ENCODE data around the gene CCER1.

Gene CCER1

GRCh38 chr12:90999966-91000365 is 45.0 kb upstream of the CCER1 start:
- no peak overlapping the region for H3K4me3 ChIP-seq (ENCODE audit: low read length, poor library complexity, severe bottlenecking)
- no peaks in the 10 kb centered on the region for H3K79me2 ChIP-seq (ENCODE audit: insufficient read depth, low read length)
- no peaks in the 10 kb centered on the region for H4K20me1 ChIP-seq (ENCODE audit: insufficient read depth, low read length, poor library complexity, severe bottlenecking)
- H3K4me1 ChIP-seq (ENCODE audit: insufficient read depth, low read length, poor library complexity, severe bottlenecking): no peaks in the 10 kb centered on the region
- no peaks in the 10 kb centered on the region for H3K9me2 ChIP-seq (replicated peaks; ENCODE audit: low read depth, low read length)
- no peak overlapping the region for H3K4me2 ChIP-seq (ENCODE audit: low read depth, low read length, poor library complexity, severe bottlenecking)
- no peaks in the 10 kb centered on the region for H3K36me3 ChIP-seq (ENCODE audit: insufficient read depth, low read length)
- H3K9ac ChIP-seq (ENCODE audit: low read depth, low read length, poor library complexity, severe bottlenecking): no peak overlapping the region
- no peaks in the 10 kb centered on the region for H3F3A ChIP-seq (ENCODE audit: low read depth)
- no peaks in the 10 kb centered on the region for H3K27me3 ChIP-seq (ENCODE audit: insufficient read depth, low read length, poor library complexity, severe bottlenecking)
- no peak overlapping the region for H2AFZ ChIP-seq (ENCODE audit: low read length)
- no peak for TF ChIP-seq EZH2phosphoT487 (IDR thresholded peaks at IDR 0.05; ENCODE audit: borderline replicate concordance)
- no peak for TF ChIP-seq CTCF (conservative IDR thresholded peaks at IDR 0.05; ENCODE audit: low read length)
- no peaks in the 10 kb centered on the region for H3K9me3 ChIP-seq (ENCODE audit: insufficient read depth, low read depth, low read length)

- no peak overlapping the region for H2AFZ ChIP-seq (ENCODE audit: low read length)
- no peaks in the 10 kb centered on the region for H3K79me2 ChIP-seq (ENCODE audit: insufficient read depth, low read length)
- H4K20me1 ChIP-seq (ENCODE audit: insufficient read depth, low read length, poor library complexity, severe bottlenecking): no peaks in the 10 kb centered on the region
- H3K4me2 ChIP-seq (ENCODE audit: low read depth, low read length, poor library complexity, severe bottlenecking): no peak overlapping the region
- no peak overlapping the region for H3K4me3 ChIP-seq (ENCODE audit: low read length, poor library complexity, severe bottlenecking)
- no peak overlapping the region for H3K9ac ChIP-seq (ENCODE audit: low read depth, low read length, poor library complexity, severe bottlenecking)
- no peaks in the 10 kb centered on the region for H3K9me3 ChIP-seq (ENCODE audit: insufficient read depth, low read depth, low read length)
- H3K4me1 ChIP-seq (ENCODE audit: insufficient read depth, low read length, poor library complexity, severe bottlenecking): no peaks in the 10 kb centered on the region
- no peaks in the 10 kb centered on the region for H3K36me3 ChIP-seq (ENCODE audit: insufficient read depth, low read length)
- no peaks in the 10 kb centered on the region for H3F3A ChIP-seq (ENCODE audit: low read depth)
- H3K27me3 ChIP-seq (ENCODE audit: insufficient read depth, low read length, poor library complexity, severe bottlenecking): no peaks in the 10 kb centered on the region
- TF ChIP-seq CTCF (conservative IDR thresholded peaks at IDR 0.05; ENCODE audit: low read length) (no peak), EZH2phosphoT487 (IDR thresholded peaks at IDR 0.05; ENCODE audit: borderline replicate concordance) (no peak)
- H3K9me2 ChIP-seq (replicated peaks; ENCODE audit: low read depth, low read length): no peaks in the 10 kb centered on the region
Measured at GRCh38 chr12:90999527-90999926, 44.6 kb upstream of the CCER1 start.

GRCh38 chr12:90995010-90995409 is 40.0 kb upstream of the CCER1 start:
- no peak overlapping the region for H3K4me2 ChIP-seq (ENCODE audit: low read depth, low read length, poor library complexity, severe bottlenecking)
- TF ChIP-seq EZH2phosphoT487 (IDR thresholded peaks at IDR 0.05; ENCODE audit: borderline replicate concordance): no peak
- no peak for TF ChIP-seq CTCF (conservative IDR thresholded peaks at IDR 0.05; ENCODE audit: low read length)
- H3F3A ChIP-seq (ENCODE audit: low read depth): no peaks in the 10 kb centered on the region
- H3K79me2 ChIP-seq (ENCODE audit: insufficient read depth, low read length): no peaks in the 10 kb centered on the region
- H3K4me1 ChIP-seq (ENCODE audit: insufficient read depth, low read length, poor library complexity, severe bottlenecking): no peaks in the 10 kb centered on the region
- no peak overlapping the region for H2AFZ ChIP-seq (ENCODE audit: low read length)
- H3K9me3 ChIP-seq (ENCODE audit: insufficient read depth, low read depth, low read length): no peaks in the 10 kb centered on the region
- H3K9me2 ChIP-seq (replicated peaks; ENCODE audit: low read depth, low read length): no peaks in the 10 kb centered on the region
- H3K9ac ChIP-seq (ENCODE audit: low read depth, low read length, poor library complexity, severe bottlenecking): no peak overlapping the region
- H4K20me1 ChIP-seq (ENCODE audit: insufficient read depth, low read length, poor library complexity, severe bottlenecking): no peaks in the 10 kb centered on the region
- H3K4me3 ChIP-seq (ENCODE audit: low read length, poor library complexity, severe bottlenecking): no peak overlapping the region
- H3K36me3 ChIP-seq (ENCODE audit: insufficient read depth, low read length): no peaks in the 10 kb centered on the region
- H3K27me3 ChIP-seq (ENCODE audit: insufficient read depth, low read length, poor library complexity, severe bottlenecking): no peaks in the 10 kb centered on the region

Data from Loucy (cell line).